NCI-H2107 (cell line): ENCODE results near the gene TP53.
"Not testable (repeated sequence)": the region's sequence is repeated elsewhere in the genome, so short reads cannot be mapped to it uniquely, and the experiment has no call there.

Experiments used
- DNase-seq: peaks from one replicate; lab custom pipeline; 2025; lab: John Stamatoyannopoulos, UW

Gene TP53

GRCh38 chr17:7673239-7673638 is 14.1 kb downstream of the TP53 start:
- DNase-seq, result no peak

GRCh38 chr17:7668482-7668881 is 18.8 kb downstream of the TP53 start:
- DNase-seq, result no peak

DNA sequence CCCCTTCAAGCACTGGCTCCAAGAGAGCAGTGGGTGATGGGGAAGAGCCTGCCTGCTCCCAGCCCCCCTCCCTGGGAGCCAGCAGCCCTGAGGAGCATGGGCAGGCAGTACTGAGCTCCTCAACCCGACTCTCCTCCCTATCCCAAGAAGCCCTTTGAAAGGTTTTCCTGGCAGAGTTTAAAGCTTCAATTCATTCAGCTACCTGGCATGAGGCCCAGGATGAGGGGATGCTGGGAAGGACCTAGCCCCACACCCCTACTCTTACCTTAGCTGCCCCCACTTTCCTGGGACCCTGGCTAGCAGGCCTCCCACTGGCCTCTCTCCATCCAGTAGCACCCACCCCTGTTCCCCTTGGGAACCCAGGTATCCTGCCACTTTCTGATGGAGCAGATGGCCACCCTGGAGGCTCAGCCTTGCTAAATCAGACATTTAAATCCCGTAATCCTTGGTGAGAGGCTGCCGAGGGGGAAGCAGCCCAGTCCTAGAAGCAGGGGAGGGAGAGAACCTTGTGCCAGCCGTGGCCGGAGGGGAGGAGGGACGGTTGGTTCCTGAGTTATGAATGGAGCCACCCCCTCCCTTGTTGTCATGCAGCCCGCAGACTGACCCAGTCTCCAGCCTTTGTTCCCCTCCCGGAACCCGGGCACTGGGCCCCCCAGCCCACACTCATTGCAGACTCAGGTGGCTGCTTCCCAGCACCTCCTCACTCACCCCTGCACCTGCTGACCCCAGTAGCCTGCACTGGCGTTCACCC is 19.5 kb downstream of the TP53 start:
- no peak for DNase-seq

- DNase-seq, result no peak
Measured at GRCh38 chr17:7656958-7657609, 30.2 kb downstream of the TP53 start.

GRCh38 chr17:7655541-7655840 is 31.8 kb downstream of the TP53 start:
- DNase-seq, result no peak

DNA sequence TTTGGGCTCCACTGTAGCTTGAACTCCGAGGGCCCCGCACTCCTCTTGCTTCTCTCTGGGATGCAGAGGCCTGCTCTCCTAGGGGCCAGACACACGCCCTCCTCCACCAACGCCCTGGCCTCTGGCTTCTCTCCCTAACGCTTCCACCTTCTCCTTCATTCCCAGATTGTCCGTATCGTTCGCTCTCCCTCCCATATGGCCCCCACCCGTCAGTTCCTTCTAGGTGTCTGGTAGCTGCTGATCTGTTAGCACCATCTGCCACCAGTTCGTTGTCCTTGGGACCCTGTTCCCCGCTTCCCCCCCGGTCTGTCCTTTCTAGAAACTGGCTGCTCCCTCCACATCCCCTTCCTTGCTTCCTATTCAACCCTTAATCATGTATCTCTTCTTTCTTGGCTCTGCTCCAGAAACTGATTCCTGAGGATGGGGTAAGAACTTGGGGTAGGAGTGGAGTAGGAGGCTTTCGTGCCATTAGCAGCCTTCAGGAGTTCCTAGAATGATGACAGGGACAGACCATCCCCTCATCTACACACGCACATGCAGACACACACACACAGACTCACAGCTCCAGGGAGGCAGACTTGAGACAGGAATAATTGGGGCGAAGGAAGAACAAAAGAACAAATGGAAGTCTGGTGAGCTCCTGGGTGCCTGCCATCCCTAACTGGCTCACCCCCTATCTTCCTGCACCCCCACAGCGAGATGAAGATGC is 32.3 kb downstream of the TP53 start:
- DNase-seq, result no peak

- DNase-seq, result no peak
Measured at GRCh38 chr17:7652388-7653356, 34.6 kb downstream of the TP53 start.

DNA sequence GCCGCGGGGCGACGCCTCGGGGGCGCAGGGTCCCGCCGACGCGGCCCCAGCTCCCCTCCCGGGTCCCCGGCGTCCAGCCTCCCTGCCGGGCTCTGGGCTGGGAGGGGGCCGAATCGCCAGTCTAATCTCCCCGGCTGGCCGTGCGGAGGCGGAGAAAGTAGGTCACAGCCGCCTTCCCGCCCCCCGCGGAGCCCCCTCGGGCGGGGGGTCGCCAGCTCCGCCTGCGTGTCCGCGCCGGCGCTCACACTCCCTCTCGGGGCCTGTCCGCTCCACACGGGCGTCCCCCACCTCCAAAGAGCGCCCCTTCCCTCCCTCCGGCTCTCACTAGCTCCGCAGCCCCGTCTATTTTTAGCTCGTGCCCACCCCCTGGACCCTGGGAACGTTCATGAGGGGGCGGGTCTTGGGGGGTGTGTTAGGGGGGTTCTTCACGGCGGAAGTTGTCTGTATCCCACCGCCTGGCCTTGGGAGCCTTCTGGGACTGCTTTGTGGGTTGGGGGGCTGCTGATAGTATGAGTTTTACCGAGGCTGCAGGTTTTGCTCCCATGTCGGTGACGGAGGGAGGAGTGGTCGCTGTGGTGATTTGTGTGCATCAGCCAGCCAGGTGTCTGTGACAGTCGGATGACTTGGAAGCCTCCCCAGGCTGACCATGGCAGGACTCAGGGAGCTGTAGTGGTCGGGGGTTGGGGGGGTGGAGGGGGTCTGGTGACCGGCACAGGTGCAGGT is 35.5 kb downstream of the TP53 start:
- DNase-seq, result no peak

- no peak for DNase-seq
Measured at GRCh38 chr17:7651097-7651664, 36.1 kb downstream of the TP53 start.

DNA sequence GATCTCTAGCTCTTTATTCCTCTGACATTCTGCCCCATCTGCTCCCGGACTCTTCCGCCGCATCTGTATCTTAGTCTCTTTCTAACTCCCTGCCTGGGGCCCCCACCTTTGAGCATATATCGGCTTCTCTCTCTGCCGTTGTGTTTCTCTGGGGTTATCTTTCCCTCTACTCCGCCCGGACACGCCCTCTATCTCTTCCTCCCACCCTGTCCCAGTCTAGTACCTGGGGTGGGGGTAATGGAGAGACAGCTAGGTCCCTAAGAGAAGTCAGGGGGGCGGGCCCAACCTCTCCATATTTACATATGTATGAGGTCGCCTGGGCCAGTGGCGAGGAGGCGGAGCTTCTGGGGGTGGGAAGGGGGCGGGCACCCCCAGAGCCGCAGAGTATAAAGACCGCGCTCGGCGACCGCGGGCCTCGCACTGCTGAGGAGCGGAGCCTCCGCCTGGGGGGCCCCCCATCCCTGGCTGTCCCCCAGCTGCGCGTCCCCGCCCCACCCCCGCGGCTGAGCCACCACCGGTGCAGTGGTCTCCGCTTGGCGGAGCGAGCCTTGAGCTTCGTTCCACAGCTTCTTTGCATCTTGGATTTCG is 36.7 kb downstream of the TP53 start, which contains the start of gene ATP1B2:
TSS of gene ATP1B2 (plus strand) at position 418 of the 588 bp plus-strand sequence. CDS start 593 bp downstream, outside the sequence.
- no peak for DNase-seq

- DNase-seq, result no peak
Measured at GRCh38 chr17:7647018-7647417, 40.3 kb downstream of the TP53 start.

DNA sequence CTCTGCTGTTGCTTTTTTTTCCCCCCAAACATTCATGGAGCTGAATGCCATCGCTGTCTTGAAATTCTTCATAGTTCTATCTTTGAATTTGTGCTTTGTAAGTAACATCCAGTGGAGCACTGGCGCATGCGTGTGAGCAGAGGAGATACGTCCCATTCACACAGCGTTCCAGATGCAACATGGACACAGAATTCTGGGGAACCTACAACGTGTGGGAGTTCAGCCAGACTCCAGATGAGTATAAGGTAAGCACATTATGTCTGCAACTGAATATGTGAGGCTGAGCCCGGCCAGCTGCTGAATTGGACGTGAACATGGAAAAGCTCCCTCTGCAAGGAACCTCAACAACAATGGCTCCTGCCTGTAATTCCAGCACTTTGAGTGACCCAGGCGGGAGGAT is 40.8 kb downstream of the TP53 start:
- DNase-seq, result no peak

- no peak for DNase-seq
Measured at GRCh38 chr17:7644775-7645174, 42.5 kb downstream of the TP53 start.

- not testable (repeated sequence) for DNase-seq
Measured at GRCh38 chr17:7641635-7642034, 45.7 kb downstream of the TP53 start.

DNA sequence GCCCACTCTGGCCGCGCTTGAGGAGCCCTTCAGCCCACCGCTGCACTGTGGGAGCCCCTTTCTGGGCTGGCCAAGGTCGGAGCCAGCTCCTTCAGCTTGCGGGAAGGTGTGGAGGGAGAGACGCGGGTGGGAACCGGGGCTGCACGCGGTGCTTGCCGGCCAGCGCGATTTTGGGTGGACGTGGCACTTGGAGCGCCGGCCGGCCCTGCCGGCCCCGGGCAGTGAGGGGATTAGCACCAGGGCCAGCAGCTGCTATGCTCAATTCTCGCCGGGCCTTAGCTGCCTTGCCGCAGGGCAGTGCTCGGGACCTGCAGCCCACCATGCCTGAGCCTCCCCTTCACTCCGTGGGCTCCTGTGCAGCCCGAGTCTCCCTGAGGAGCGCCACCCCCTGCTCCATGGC is 46.5 kb downstream of the TP53 start:
- no peak for DNase-seq

DNA sequence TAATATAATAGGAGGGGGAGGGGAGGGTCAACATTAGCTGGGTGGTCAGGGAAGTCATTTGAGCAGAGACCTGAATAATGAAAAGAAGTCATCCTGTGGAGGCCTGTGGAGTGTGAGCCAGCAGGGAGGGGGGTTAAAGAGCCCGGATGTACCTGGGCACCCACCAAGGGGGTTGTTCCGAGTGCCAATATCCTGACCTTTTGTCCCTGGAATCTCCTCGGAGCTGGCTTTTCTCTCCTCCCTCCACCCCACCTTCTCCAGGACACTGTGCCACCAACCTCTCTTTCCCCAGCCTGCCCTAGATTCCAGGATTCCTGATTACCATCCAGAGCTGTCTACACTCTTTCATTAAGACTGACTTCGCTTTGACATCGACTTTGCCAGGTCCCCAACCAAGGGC is 51.1 kb downstream of the TP53 start:
- DNase-seq, result no peak

- no peak for DNase-seq
Measured at GRCh38 chr17:7634384-7634783, 52.9 kb downstream of the TP53 start.

- DNase-seq, result no peak
Measured at GRCh38 chr17:7633093-7633492, 54.2 kb downstream of the TP53 start.

DNA sequence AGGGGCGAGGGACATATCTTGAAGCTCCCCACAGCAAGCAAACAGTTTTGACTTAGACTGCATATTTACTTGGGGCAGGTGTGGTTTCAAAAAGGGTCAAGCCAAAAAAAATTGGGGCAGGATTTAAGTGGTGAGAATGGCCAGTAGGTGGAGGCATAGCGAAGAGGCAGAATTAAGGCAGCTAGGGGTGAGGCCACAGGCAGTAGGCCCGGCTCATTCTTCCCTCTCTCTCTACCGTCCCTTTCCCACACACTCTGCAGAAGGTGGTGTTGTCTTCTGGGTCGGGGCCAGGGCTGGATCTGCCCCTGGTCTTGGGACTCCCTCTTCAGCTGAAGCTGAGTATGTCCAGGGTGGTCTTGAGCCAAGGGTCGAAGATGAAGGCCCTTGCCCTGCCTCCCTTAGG is 54.8 kb downstream of the TP53 start:
- DNase-seq, result no peak
